Muscle of arm (tissue), 12 donors: ENCODE measurements around the gene CLEC16A. TPM values are rescaled to one million over a fixed set of nuclear protein-coding genes. Genes with fewer than 3 reads are reported as not detected.
"Not testable (repeated sequence)": the region's sequence is repeated elsewhere in the genome, so short reads cannot be mapped to it uniquely, and the experiment has no call there.

Experiments used
- DNase-seq: peaks from one replicate; pipeline ENCODE4 v3.0.0-alpha.2; 2013
- polyA plus RNA-seq, 12 donors: library from polyadenylated mRNA; unstranded; fragments of 120-200 nt; gene quantifications; one replicate each; pipeline ENCODE4 v1.2.1, GENCODE V29; 2013; ENCODE audit not compliant: insufficient read length in 12 of 12

The CLEC16A gene
- polyA plus RNA-seq, 12 donors: 11.8 to 16.1 (median 14.0) TPM; not detected in 1

- DNase-seq: no peak
Measured at GRCh38 chr16:11217651-11218603, 273.6 kb downstream of the CLEC16A start.

GRCh38 chr16:11218604-11218962 is 274.2 kb downstream of the CLEC16A start:
- DNase-seq: no peak

- DNase-seq: no peak
Measured at GRCh38 chr16:11219178-11219577, 274.8 kb downstream of the CLEC16A start.

GRCh38 chr16:11220507-11220906 is 276.1 kb downstream of the CLEC16A start:
- not testable (repeated sequence) for DNase-seq

- DNase-seq: no peak
Measured at GRCh38 chr16:11224096-11224893, 279.9 kb downstream of the CLEC16A start.

- DNase-seq: no peak
Measured at GRCh38 chr16:11224894-11225676, 280.7 kb downstream of the CLEC16A start.

- no peak for DNase-seq
Measured at GRCh38 chr16:11225677-11226549, 281.5 kb downstream of the CLEC16A start.

GRCh38 chr16:11229432-11229831 is 285.1 kb downstream of the CLEC16A start:
- no peak for DNase-seq

GRCh38 chr16:11229906-11230305 is 285.5 kb downstream of the CLEC16A start:
- no peak for DNase-seq

GRCh38 chr16:11231367-11231970 is 287.1 kb downstream of the CLEC16A start:
- DNase-seq: no peak

Other genes with a start within 250 kb of the CLEC16A start
- gene TEKT5, start 249.6 kb upstream of the CLEC16A start, polyA plus RNA-seq: under 1 TPM in 2 of 12 donors, not detected in 10; 0.16 to 0.29 TPM
- gene NUBP1, start 200.7 kb upstream of the CLEC16A start, polyA plus RNA-seq: 10 to 100 TPM in 11 of 12 donors, not detected in 1; 25.7 to 35.7 (median 29.6) TPM
- 1 to 10 TPM in 11 of 12 donors, not detected in 1; 1.8 to 4.7 (median 3.0) TPM for gene TVP23A, start 125.8 kb upstream of the CLEC16A start, polyA plus RNA-seq
- 10 to 100 TPM in 1 of 12 donors, 1 to 10 TPM in 9, not detected in 2; 1.0 to 13.0 (median 1.9) TPM for gene CIITA, start 67.4 kb upstream of the CLEC16A start, polyA plus RNA-seq
- 10 to 100 TPM in 11 of 12 donors, not detected in 1; 14.5 to 60.7 (median 51.0) TPM for gene DEXI, start 2.1 kb upstream of the CLEC16A start, polyA plus RNA-seq